Measurements from ENCODE around the gene SARDH.

DNA sequence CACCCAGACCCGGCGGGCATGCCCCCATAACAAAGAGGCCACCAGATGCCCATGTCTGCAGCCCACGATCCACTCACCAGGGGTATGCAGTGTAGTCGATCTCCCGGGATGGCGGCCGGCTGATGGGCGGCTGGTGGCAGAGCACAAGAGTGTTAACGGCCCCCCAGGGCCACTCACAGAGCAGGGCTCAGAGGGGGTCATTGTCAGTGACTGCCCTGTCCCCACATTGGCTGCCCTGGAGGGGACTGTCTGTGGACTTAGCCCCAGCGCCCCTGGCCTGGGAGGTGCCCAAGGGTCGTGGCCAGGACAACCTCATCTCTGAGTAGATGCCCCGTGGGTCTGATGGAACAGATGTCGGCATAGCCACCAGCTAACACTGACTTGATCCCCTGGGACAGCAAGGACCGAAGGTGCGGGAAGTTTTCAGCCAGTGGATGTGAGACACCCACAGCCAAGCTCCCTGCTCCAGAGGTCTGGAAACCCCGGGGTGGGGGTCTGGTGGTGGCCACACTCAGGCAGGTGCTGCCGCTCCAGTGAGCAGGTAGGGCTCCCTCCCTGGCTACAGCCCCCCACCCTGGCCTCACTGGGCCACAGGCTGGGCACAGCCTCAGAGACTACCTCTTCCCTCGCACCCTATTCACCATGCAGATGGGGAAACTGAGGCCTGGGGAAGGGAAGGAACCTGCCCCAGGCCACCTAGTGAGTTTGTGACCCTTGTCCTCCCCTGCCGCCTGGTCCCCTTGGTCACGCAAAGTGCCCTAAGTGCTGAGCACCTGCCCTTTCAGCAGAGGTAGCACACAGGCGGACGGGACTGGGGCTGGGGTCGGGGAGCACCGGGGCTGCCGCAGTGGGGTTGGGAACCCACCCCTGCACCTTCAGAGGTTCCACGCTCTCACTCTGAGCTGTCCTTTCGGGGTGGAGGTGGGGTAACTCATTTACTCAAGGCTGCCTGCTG lies 38.1 kb upstream of the SARDH start:
- no peak for TF ChIP-seq POLR2AphosphoS5 (IDR thresholded peaks at IDR 0.05)
- TF ChIP-seq, protein P1, sequence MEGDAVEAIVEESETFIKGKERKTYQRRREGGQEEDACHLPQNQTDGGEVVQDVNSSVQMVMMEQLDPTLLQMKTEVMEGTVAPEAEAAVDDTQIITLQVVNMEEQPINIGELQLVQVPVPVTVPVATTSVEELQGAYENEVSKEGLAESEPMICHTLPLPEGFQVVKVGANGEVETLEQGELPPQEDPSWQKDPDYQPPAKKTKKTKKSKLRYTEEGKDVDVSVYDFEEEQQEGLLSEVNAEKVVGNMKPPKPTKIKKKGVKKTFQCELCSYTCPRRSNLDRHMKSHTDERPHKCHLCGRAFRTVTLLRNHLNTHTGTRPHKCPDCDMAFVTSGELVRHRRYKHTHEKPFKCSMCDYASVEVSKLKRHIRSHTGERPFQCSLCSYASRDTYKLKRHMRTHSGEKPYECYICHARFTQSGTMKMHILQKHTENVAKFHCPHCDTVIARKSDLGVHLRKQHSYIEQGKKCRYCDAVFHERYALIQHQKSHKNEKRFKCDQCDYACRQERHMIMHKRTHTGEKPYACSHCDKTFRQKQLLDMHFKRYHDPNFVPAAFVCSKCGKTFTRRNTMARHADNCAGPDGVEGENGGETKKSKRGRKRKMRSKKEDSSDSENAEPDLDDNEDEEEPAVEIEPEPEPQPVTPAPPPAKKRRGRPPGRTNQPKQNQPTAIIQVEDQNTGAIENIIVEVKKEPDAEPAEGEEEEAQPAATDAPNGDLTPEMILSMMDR (IDR thresholded peaks at IDR 0.05 in 8 of 11, conservative IDR thresholded peaks at IDR 0.05 in 3 of 11), result no peak
- no peak for TF ChIP-seq POLR2A (IDR thresholded peaks at IDR 0.05)

Data from spleen (tissue), 7 donors.